NCI-H774 (cell line): Measurements from ENCODE around the gene TTC23.
"Not testable (repeated sequence)": the region's sequence is repeated elsewhere in the genome, so short reads cannot be mapped to it uniquely, and the experiment has no call there.

Source experiments
- DNase-seq: peaks from one replicate; lab custom pipeline; 2025; lab: John Stamatoyannopoulos, UW

TTC23 gene

GRCh38 chr15:99192181-99192580 lies 57.2 kb downstream of the TTC23 start:
- not testable (repeated sequence) for DNase-seq

GRCh38 chr15:99187936-99188335 lies 61.4 kb downstream of the TTC23 start:
- DNase-seq, result no peak

- no peak for DNase-seq
Observed at GRCh38 chr15:99185414-99186130, 63.8 kb downstream of the TTC23 start.

- no peak for DNase-seq
Observed at GRCh38 chr15:99182791-99183190, 66.6 kb downstream of the TTC23 start.

- no peak for DNase-seq
Observed at GRCh38 chr15:99181545-99181971, 67.8 kb downstream of the TTC23 start.

GRCh38 chr15:99180964-99181306 lies 68.4 kb downstream of the TTC23 start:
- DNase-seq, result no peak

- no peak for DNase-seq
Observed at GRCh38 chr15:99180086-99180963, 69.1 kb downstream of the TTC23 start.

- no peak for DNase-seq
Observed at GRCh38 chr15:99177679-99178078, 71.7 kb downstream of the TTC23 start.

GRCh38 chr15:99176757-99177156 lies 72.6 kb downstream of the TTC23 start:
- no peak for DNase-seq

GRCh38 chr15:99174567-99175395 lies 74.6 kb downstream of the TTC23 start:
- DNase-seq, result no peak

GRCh38 chr15:99172989-99173388 lies 76.4 kb downstream of the TTC23 start:
- no peak for DNase-seq

- DNase-seq, result no peak
Observed at GRCh38 chr15:99172171-99172570, 77.2 kb downstream of the TTC23 start.

GRCh38 chr15:99170476-99171065 lies 78.8 kb downstream of the TTC23 start:
- no peak for DNase-seq

GRCh38 chr15:99169769-99170311 lies 79.5 kb downstream of the TTC23 start:
- DNase-seq, result no peak

GRCh38 chr15:99168601-99169580 lies 80.5 kb downstream of the TTC23 start:
- DNase-seq, result no peak

GRCh38 chr15:99167640-99168039 lies 81.7 kb downstream of the TTC23 start:
- DNase-seq, result no peak

GRCh38 chr15:99167201-99167600 lies 82.2 kb downstream of the TTC23 start:
- no peak for DNase-seq

GRCh38 chr15:99165956-99166689 lies 83.3 kb downstream of the TTC23 start:
- DNase-seq, result no peak

- no peak for DNase-seq
Observed at GRCh38 chr15:99165020-99165790, 84.2 kb downstream of the TTC23 start.
